Upper lobe of left lung (tissue), 4 donors: ENCODE measurements around the gene DOCK1.

Source experiments
- POLR2A ChIP-seq, 4 donors: fragments of 450-650 bp; IDR thresholded peaks; one replicate each; pipeline ENCODE4 v1.5.1; 2016 to 2017; ENCODE audit warnings: antibody characterized with exemption in 4 of 4, mild to moderate bottlenecking in 2 of 4
- TF ChIP-seq, protein P1 (sequence below), 6 experiments: fragments of 450-650 bp in 4 of 6; fragments of 200-600 bp in 2 of 6; sonication (generic) in 2 of 6; IDR thresholded peaks; one replicate each; pipeline ENCODE4 v1.5.1; 2016 to 2019; ENCODE audit warnings: antibody characterized with exemption in 6 of 6

- TF ChIP-seq POLR2A (IDR thresholded peaks at IDR 0.05), result no peak
- TF ChIP-seq, protein P1, sequence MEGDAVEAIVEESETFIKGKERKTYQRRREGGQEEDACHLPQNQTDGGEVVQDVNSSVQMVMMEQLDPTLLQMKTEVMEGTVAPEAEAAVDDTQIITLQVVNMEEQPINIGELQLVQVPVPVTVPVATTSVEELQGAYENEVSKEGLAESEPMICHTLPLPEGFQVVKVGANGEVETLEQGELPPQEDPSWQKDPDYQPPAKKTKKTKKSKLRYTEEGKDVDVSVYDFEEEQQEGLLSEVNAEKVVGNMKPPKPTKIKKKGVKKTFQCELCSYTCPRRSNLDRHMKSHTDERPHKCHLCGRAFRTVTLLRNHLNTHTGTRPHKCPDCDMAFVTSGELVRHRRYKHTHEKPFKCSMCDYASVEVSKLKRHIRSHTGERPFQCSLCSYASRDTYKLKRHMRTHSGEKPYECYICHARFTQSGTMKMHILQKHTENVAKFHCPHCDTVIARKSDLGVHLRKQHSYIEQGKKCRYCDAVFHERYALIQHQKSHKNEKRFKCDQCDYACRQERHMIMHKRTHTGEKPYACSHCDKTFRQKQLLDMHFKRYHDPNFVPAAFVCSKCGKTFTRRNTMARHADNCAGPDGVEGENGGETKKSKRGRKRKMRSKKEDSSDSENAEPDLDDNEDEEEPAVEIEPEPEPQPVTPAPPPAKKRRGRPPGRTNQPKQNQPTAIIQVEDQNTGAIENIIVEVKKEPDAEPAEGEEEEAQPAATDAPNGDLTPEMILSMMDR (IDR thresholded peaks at IDR 0.05), result no peak
These were observed 508.1 kb downstream of the DOCK1 start for GRCh38 chr10:127413326-127413725.
